DMS 273 (cell line): ENCODE measurements around the gene ULK3.

Experiments
- DNase-seq: peaks from one replicate; lab custom pipeline; 2025; ENCODE audit not compliant: unreplicated experiment; lab: John Stamatoyannopoulos, UW

ULK3 gene

DNA sequence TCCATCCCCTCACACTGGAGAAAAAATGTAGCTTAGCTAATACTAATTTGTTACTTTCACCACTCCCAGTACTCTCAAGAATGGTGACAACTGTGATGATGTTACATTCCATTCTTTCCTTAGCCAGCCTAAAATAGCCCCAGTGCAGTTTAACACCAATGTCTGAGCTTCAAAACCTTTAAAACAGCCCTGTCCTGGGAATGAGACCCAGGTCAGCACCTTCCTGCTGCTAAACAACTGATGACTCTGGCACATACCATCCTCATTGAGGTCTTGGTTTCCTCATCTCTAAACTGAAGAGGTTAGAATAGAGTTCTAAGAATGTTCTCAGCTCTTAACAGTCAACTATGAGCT lies 26.4 kb upstream of the ULK3 start:
- DNase-seq, result no peak

GRCh38 chr15:74868059-74868458 lies 25.1 kb upstream of the ULK3 start:
- no peak for DNase-seq

DNA sequence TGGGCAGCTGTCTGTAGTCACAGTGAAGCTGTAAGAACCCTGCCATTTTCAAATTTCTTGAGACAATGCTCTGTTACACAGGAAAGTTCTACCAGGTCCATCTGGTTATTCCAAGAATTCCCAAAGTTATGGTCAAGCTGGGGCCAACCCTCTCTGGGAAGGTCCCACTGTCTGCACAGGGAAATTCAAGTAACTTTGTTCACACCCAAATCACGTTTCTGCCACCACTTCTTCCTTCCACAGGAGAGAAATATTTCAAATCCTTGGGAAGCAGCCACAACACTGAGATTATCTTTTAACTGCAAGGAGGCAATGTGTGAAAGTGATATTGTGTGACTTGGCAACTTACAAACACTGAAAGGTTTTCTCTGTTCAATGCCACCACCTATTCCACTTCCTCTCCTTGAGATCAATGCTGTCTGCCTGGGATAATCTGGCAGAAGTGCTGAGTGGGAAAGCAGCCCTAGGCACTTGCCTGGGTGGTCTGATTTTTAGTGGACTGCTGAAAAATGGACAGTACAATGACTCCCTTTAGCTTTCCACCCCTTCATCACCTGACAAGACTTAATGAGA lies 24.6 kb upstream of the ULK3 start:
- no peak for DNase-seq

DNA sequence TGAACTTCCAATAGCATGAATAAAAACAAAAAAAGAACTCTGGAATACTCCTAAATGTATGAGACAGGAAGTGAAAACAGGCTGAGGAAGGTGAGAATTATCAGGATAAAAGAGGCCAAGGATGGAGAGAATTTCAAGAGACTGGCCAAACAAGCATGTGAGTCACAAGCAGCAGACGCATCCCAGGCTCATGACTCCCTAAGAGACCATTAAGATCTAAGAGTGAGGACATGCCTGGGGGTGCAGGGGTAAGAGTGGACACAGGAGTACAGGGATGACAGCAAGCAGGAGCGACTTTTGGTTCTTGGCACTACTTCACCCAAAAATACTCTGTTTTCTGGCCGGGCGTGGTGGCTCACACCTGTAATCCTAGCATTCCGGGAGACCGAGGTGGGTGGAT lies 23.1 kb upstream of the ULK3 start:
- no peak for DNase-seq

DNA sequence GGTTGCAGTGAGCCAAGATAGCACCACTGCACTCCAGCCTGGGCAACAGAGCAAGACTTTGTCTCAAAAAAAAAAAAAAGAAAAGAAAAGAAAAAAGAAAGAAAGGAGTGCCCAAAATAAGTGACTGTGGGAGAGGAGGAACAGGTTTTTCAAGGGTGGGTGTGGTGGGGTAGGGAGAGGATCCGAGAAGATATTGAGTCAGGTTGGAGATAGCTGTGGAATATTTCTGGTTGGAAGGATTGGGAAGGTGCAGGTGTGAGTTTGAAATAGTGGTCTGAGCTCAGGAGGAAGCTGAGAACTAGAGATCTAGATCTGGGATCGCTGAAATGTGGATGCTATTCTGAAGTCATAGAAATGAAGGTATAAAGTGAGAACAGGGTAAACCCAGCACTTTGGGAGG lies 22.4 kb upstream of the ULK3 start:
- no peak for DNase-seq

GRCh38 chr15:74864296-74864695 lies 21.3 kb upstream of the ULK3 start:
- DNase-seq, result no peak

- no peak for DNase-seq
Observed at GRCh38 chr15:74863239-74864056, 20.5 kb upstream of the ULK3 start.

GRCh38 chr15:74858369-74858740 lies 15.4 kb upstream of the ULK3 start:
- no peak for DNase-seq

DNA sequence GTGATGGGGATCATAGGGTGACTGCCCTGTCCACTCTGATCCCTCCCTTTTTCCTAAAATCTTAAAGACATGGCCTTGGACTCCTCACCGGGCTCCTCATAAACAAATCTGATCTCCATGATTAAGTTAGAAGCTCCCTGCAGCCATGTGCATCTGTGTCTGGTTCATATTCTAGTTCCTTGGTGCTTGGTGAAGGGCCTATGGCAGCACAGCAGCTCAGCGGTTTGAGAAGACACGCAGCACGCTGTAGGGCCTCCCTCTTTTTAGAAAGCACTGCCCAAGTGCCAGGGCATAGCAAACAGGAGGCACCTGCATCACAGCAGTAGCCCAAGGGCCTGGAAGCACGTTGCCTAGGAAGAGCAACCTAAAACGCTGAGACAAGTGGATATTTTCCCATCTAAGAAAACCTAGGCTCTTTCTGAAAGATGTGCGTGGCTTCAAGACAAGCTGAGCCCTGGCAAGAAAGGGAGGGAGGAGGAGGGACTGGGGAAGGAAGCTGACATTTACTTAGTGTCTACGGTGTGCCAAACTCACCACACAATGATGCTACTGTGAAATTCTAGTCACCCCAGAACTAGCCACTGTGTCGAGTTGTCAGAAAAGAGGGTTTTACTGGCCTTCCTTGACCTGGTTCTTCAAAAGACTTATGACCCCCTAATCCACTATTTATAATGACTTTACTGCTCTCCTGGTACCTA lies 14.9 kb upstream of the ULK3 start:
- no peak for DNase-seq

- DNase-seq, result no peak
Observed at GRCh38 chr15:74857082-74857655, 14.2 kb upstream of the ULK3 start.

DNA sequence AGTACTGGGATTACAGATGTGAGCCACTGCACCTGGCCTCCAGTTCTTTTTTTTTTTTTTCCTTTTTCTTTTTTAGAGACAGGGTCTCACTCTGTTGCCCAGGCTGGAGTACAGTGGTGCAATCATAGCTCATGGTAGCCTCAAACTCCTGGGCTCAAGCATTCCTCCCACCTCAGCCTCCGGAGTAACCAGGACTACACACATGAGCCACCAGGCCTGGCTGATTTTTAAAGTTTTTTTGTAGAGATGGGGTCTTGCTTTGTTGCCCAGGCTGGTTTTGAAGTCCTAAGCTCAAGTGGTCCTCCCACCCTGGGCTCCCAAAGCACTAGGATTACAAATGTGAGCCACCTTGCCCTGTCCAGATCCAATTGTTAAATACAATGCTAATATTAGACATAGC lies 13.6 kb upstream of the ULK3 start:
- no peak for DNase-seq

- DNase-seq, result peak; percentile 71
Observed at GRCh38 chr15:74855857-74856256, 12.9 kb upstream of the ULK3 start.

DNA sequence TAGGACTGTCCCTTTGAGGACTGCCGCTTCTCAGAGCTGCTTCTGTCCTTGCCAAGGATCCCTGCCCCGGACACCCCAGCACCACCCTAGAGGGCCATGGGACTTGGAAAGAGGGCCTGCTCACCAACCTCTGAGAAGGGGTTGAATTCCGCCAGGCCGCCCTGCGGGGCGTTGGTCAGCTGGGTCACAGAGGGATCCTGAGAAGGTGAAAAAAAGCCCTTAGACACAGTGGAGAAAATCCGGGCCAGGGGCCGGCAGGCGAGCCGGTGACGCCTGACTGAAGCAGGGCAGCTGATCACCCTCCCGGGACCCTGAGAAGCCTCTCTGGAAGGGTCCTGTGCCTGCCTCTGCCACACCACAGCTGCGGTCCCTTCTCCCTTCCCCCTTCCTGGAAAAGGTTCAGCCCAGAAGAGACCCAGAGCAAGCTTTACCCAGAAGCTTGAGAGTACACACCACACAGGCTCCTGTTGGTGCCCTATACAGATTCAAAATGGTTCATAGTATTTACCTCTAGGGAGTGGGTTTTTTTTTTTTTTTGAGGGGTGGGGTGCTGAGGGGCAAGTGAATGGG lies 11.6 kb upstream of the ULK3 start:
- no peak for DNase-seq

GRCh38 chr15:74851960-74852359 lies 9.0 kb upstream of the ULK3 start:
- no peak for DNase-seq

GRCh38 chr15:74850393-74850792 lies 7.4 kb upstream of the ULK3 start:
- DNase-seq, result no peak

DNA sequence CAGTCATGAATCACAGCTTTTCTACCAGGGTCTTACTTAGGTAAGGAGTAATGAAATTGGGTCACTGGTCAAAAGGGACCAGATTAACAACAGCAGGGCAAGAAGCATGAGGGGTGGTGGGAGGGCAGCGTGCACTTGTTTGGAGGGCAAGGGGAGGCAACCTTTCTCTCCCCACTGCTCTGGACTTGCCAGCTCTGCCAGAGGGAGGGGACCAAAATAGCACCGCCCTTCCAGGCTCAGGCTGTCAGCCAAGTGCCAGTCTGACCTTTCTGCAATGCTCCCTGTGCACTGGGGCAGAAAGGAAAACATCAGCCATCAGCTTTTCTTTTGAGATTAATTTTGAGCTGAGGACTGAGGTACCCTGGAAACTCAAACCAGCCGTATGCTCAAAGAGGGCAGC lies 4.5 kb upstream of the ULK3 start:
- DNase-seq, result peak; percentile 18

- DNase-seq, result no peak
Observed at GRCh38 chr15:74845581-74845980, 2.6 kb upstream of the ULK3 start.

DNA sequence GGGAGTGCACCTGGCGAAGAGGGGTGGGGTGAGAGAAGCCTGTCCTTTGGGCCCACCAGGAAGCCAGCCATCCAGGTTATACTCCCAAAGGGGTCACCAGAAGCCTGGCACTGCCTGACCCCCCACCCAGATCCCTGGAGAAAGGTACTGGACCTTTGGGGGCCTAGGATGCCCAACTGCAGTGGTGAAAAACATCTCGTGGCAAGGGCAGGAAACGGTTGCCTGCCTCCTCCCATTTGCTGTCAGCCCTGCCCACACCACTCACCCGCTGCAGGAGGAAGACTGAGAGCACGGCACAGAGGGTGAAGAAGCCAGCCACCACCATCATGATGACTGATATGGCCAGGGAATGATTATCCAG lies 2.2 kb upstream of the ULK3 start:
- no peak for DNase-seq

DNA sequence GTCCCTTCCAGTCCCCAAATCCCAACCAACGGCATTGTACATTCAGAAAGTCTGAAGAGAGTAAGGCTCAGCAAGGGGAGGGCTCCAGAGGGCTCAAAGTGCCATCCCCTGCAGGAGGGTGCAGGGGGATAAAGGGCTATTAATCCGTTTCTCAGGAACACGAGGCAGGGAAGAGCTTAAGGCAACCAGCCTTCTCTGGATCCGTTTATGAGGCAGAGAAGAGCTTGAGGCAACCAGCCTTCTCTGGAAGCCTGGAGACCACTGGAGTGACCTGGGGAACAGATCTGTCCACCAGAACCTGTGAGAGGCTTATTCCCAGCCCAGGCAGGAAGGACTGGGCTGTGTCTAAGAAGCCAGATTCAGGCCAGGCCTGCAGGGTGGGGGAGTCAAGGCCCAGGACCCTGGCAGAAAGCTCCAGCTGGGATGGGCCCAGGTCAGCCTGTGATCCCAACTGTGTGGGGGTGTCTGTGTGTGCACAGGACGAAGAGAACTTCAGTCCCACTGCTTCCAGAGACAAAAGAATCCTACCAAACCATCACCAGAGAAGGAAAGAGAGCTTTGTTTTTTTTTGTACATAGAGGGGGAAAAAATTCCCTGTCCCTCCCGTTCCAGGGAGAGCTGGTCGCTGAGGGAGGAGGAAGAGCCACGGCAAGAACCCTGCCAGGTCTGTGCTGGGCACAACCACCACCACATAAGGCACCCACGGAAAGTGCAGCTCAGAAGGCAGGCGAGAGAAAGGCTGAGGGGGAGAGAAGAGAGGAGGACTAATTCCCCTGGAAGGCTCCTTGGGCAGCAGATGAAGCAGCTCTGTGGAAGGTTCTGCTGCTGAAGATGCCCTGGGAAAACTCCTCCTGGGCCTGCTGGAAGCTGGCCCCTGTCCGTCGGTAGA lies 1.6 kb upstream of the ULK3 start:
- DNase-seq, result no peak

DNA sequence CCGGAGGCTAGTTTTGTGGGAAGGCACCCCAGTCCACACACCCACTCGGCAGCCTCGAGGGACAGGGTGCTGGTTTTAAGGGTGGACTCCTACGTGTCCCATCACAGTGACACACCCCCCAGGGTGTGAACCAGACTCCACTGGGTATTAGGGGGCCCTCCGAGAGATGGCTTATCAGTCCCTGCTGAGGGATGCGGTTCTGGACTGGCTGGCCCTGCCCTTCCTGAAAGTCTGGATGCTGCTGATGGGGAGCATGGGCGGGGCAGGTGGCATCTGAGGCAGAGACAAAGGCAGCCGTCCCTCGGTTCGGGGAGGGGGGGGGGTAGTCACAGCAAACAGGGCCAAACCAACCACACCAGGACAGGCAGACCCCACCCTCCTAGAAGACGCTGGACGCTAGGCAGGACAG lies 939 bp upstream of the ULK3 start:
- DNase-seq, result no peak

- DNase-seq, result no peak
Observed at GRCh38 chr15:74843445-74843828, 481 bp upstream of the ULK3 start.
